ENCODE results near the gene COPZ1.

- TF ChIP-seq CTCF (IDR thresholded peaks at IDR 0.05) (no peak), POLR2A (IDR thresholded peaks at IDR 0.05) (no peak)
Observed at GRCh38 chr12:54369597-54370131, 44.7 kb downstream of the COPZ1 start.

All from stomach (tissue), 4 donors.